ENCODE data around the gene OGDH. TPM values are rescaled to one million over a fixed set of nuclear protein-coding genes. Genes with fewer than 3 reads are reported as not detected.

Gene OGDH
- total RNA-seq, 4 donors from 2014 or later: 38.2 to 97.6 (median 78.6) TPM

DNA sequence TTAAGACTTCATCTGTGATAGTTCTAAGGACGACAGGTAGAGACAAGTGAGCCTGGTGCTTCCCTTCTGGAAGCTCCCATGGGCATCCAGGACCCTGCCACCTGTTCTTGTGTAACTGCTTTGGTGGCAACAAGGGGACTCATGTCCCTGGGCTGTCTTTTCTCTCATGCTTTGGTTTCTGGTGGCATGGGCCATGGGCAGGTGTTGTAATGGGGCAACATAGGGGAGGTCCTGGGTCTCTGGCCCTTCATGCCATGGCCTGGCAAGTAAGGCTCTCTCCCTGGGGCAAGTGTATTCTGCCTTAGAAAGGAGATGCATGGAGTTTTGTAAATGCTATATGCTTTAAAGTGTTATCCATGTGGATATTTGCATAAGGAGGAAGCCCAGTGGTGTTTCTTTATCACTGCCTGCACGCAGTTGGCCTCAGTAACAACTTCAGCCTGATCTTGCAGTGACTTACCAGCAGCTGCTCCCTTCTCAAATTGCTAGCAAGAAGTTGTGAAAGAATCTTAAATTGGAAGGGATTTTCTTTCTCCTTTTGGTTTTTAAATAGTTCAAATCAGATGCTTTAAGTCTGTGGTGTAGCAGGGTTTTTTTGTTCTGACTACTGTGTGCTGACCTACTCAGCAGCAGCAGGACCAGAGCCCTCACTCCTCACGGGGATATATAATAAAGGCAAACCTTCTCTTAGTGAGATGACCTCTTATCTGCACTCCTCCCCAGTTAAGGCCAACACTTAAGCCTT is 39.9 kb downstream of the OGDH start:
- Histone ChIP-seq H3K4me1 (no peaks in the 10 kb centered on the region), H3K27ac (no peak overlapping the region), H3K27me3 (no peaks in the 10 kb centered on the region), H3K4me3 (no peak overlapping the region), H3K9me3 (no peaks in the 10 kb centered on the region), H3K36me3 (no peaks in the 10 kb centered on the region)
- DNase-seq: no peak
- TF ChIP-seq POLR2A (IDR thresholded peaks at IDR 0.05): no peak
- TF ChIP-seq, protein P1, sequence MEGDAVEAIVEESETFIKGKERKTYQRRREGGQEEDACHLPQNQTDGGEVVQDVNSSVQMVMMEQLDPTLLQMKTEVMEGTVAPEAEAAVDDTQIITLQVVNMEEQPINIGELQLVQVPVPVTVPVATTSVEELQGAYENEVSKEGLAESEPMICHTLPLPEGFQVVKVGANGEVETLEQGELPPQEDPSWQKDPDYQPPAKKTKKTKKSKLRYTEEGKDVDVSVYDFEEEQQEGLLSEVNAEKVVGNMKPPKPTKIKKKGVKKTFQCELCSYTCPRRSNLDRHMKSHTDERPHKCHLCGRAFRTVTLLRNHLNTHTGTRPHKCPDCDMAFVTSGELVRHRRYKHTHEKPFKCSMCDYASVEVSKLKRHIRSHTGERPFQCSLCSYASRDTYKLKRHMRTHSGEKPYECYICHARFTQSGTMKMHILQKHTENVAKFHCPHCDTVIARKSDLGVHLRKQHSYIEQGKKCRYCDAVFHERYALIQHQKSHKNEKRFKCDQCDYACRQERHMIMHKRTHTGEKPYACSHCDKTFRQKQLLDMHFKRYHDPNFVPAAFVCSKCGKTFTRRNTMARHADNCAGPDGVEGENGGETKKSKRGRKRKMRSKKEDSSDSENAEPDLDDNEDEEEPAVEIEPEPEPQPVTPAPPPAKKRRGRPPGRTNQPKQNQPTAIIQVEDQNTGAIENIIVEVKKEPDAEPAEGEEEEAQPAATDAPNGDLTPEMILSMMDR (IDR thresholded peaks at IDR 0.05): no peak
- intact Hi-C loops (cut with DNase I; ENCODE audit: low total_unique reads): no loop called here

DNA sequence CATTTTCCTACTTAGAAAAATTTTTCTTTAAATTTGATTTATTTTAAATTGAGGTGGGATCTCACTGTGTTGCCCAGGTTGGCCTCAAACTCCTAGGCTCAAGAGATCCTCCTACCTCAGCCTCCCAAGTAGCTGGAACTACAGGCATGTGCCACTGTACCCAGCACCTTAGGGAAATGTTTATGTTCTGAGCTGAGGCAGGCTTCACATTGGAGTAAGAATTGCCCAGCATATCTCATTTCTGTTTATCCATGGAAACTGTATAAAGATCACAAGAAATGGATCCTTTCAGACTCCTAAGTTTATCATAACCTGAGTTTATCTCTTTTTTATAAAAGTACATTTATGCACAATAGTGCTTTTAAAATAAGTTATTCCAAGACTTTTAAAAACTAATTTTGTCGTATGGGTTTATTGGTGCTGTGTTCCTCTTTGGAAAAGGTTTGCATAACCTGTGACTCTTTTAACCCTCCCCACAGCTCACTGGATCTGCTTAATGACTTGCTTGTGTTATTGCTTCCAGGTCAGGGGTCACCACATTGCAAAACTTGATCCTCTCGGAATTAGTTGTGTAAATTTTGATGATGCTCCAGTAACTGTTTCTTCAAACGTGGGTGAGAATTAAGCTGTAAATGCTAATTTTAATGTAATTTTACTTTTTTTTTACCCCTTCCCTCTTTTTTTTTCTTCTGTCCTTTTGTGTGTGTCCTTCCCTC is 40.7 kb downstream of the OGDH start:
- no peaks in the 10 kb centered on the region for H3K27me3 ChIP-seq
- H3K4me3 ChIP-seq: no peak overlapping the region
- no peak for DNase-seq
- TF ChIP-seq, protein P1 (IDR thresholded peaks at IDR 0.05): no peak
- intact Hi-C loops (cut with DNase I; ENCODE audit: low total_unique reads): no loop called here
- no peaks in the 10 kb centered on the region for H3K36me3 ChIP-seq
- no peaks in the 10 kb centered on the region for H3K4me1 ChIP-seq
- H3K9me3 ChIP-seq: no peaks in the 10 kb centered on the region
- H3K27ac ChIP-seq: no peak overlapping the region

DNA sequence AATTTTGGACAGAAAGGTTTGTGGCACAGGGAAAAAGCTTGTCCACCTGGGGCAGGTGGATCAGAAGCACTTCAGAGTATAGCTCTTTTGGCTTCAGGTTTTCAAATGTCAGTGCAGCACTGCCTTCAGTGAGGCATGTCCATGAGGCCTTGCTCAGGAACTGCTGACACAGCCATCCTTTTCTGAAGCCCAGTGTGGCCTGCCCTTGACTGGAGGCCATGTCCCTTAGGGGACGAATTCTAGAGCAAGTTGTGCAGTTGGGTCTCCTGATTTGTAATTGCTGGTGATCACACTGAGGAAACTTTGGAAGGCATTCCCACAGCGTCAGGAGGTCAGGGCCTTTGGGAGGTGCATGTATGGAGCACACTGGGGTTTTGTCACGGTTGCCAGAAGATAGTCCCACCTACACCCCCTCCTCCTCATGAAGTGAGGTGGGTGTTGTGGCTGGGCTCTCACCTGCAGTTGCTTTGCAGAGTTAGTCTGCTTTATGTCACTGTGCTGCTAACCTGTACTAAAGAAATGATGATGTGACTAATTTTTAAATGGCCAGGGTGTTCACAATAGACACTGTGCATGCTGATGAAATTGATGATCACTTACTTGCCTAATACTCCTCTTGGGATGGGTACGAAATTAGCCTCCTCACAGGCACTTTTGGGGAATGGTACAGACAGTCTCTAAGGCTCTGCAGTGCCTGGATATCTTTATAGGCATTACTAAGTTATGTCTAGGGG is 41.7 kb downstream of the OGDH start:
- H3K36me3 ChIP-seq: no peaks in the 10 kb centered on the region
- no peaks in the 10 kb centered on the region for H3K4me1 ChIP-seq
- no peak overlapping the region for H3K27ac ChIP-seq
- intact Hi-C loops (cut with DNase I; ENCODE audit: low total_unique reads): no loop called here
- no peak for DNase-seq
- TF ChIP-seq POLR2A (IDR thresholded peaks at IDR 0.05): no peak
- TF ChIP-seq, protein P1 (IDR thresholded peaks at IDR 0.05): no peak
- H3K9me3 ChIP-seq: no peaks in the 10 kb centered on the region
- no peaks in the 10 kb centered on the region for H3K27me3 ChIP-seq
- no peak overlapping the region for H3K4me3 ChIP-seq

DNA sequence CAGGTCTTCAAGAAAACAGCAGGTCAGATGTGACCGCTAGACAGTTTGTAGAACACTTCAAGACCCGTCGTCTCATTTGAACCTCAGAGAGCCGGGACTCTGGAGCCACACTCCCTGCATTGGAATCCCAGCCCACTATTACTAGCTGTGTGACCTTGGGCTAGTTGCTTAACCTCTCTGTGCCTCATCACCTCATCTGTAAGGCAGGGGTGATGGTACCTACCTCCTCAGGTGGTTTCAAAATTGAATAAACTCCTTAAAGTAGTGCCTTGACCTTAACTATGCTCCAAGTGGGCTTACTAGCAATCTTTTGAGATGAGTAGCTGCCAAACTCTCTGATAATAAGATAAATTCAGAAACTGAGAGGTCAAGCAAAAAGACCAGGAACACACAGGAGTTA is 43.8 kb downstream of the OGDH start:
- Histone ChIP-seq H3K9me3 (no peaks in the 10 kb centered on the region), H3K27me3 (no peaks in the 10 kb centered on the region), H3K4me3 (no peak overlapping the region), H3K36me3 (no peaks in the 10 kb centered on the region), H3K27ac (no peak overlapping the region), H3K4me1 (no peaks in the 10 kb centered on the region)
- no peak for DNase-seq
- intact Hi-C loops (cut with DNase I; ENCODE audit: low total_unique reads): no loop called here
- TF ChIP-seq, protein P1 (IDR thresholded peaks at IDR 0.05): no peak
- no peak for TF ChIP-seq POLR2A (IDR thresholded peaks at IDR 0.05)

DNA sequence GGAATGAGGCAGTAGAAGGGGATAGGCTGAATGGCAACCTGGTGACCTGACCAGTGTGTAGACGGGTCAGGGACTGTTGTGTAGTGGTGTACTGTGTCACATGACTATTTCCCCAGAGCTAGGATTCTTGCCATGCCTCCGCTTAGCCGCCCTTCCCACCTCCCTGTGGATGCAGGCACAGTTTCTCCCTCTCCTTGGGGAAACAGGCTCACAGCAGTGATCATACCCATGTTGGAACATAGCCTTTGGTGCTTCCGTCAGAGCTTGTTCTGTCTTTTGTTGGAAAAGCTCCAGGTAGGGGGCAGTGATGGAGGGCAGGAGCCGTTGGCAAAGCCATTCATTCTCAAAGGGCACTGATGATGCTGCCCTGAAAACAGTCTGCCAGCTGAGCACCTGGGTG is 44.3 kb downstream of the OGDH start:
- H3K27ac ChIP-seq: no peak overlapping the region
- H3K36me3 ChIP-seq: no peaks in the 10 kb centered on the region
- no peaks in the 10 kb centered on the region for H3K9me3 ChIP-seq
- no peak for DNase-seq
- no peaks in the 10 kb centered on the region for H3K27me3 ChIP-seq
- TF ChIP-seq, protein P1 (IDR thresholded peaks at IDR 0.05): no peak
- no peak for TF ChIP-seq POLR2A (IDR thresholded peaks at IDR 0.05)
- intact Hi-C loops (cut with DNase I; ENCODE audit: low total_unique reads): no loop called here
- H3K4me1 ChIP-seq: no peaks in the 10 kb centered on the region
- no peak overlapping the region for H3K4me3 ChIP-seq
